Ishikawa (cell line): ENCODE data around the gene THSD4.

Experiments
- CEBPB ChIP-seq: IDR thresholded peaks from 2 replicates; pipeline ENCODE4 v1.6.1; 2012
- CREB1 ChIP-seq: IDR thresholded peaks from 2 replicates; pipeline ENCODE4 v1.6.1; 2012; ENCODE audit warnings: low read depth
- EP300 ChIP-seq: IDR thresholded peaks from 2 replicates; pipeline ENCODE4 v1.6.1; 2012; ENCODE audit warnings: borderline replicate concordance
- NFIC ChIP-seq: IDR thresholded peaks from 2 replicates; pipeline ENCODE4 v1.6.1; 2012
- TAF1 ChIP-seq: IDR thresholded peaks from 2 replicates; pipeline ENCODE4 v1.6.1; 2012; ENCODE audit warnings: low read depth, mild to moderate bottlenecking
- YY1 ChIP-seq: IDR thresholded peaks from 2 replicates; pipeline ENCODE4 v1.6.1; 2012; ENCODE audit warnings: low read depth
- ZBTB7A ChIP-seq: IDR thresholded peaks from 2 replicates; pipeline ENCODE4 v1.6.1; 2012; ENCODE audit warnings: low read depth
- TF ChIP-seq, protein P1 (sequence below): IDR thresholded peaks from 2 replicates; pipeline ENCODE4 v1.6.1; 2012

DNA sequence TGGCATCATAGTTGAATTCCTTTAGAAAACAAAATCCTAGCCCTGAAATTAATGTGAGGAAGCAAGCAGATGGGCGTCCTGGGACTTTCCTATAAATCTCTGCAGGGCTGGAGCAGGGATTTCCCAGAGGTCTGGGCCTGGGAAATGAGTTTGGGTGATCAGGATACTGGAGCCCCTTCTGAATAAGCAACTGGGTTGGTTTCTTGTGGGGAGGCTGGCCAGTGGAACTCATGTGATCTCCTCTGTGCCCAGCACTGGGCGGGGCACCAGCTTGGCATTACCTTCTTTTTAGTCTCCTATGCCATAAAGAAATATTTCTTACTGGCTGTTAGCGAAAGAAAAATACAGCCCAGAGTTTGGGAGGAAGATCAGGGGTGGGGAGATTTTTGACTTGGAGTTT, 1.7 kb downstream of the THSD4 start:
- no peak for TF ChIP-seq CREB1
- TF ChIP-seq, protein P1, sequence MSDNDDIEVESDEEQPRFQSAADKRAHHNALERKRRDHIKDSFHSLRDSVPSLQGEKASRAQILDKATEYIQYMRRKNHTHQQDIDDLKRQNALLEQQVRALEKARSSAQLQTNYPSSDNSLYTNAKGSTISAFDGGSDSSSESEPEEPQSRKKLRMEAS = no peak
- no peak for TF ChIP-seq NFIC
- no peak for TF ChIP-seq CEBPB
- TF ChIP-seq EP300 = no peak
- TF ChIP-seq TAF1 = no peak
- no peak for TF ChIP-seq YY1
- no peak for TF ChIP-seq ZBTB7A
